GM19099 (cell line): ENCODE results near the gene CACNA1G.

ENCODE experiments used
- POLR2A ChIP-seq: IDR thresholded peaks from 3 replicates; pipeline ENCODE4 v1.6.1; 2011; ENCODE audit warnings: low read depth; ENCODE audit not compliant: insufficient read length; ENCODE audit errors: extremely low read depth

The CACNA1G gene

GRCh38 chr17:50550661-50551432, 9.7 kb upstream of the CACNA1G start:
- no peak for TF ChIP-seq POLR2A

- no peak for TF ChIP-seq POLR2A
Measured at GRCh38 chr17:50551433-50551815, 9.1 kb upstream of the CACNA1G start.

DNA sequence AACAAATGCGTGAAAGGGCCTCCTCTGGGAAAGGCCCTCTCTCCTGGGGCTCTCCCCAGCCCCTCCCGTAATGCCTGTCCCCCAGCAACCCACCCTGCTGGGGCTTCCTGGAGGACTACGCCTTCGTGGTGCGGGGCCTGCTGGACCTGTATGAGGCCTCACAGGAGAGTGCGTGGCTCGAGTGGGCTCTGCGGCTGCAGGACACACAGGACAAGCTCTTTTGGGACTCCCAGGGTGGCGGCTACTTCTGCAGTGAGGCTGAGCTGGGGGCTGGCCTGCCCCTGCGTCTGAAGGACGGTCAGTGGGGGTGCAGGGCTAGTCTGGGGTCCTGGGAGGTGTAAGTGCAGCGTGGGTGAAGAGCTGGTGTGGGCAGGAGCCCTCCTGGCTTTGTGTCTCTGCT, 8.6 kb upstream of the CACNA1G start:
- no peak for TF ChIP-seq POLR2A

DNA sequence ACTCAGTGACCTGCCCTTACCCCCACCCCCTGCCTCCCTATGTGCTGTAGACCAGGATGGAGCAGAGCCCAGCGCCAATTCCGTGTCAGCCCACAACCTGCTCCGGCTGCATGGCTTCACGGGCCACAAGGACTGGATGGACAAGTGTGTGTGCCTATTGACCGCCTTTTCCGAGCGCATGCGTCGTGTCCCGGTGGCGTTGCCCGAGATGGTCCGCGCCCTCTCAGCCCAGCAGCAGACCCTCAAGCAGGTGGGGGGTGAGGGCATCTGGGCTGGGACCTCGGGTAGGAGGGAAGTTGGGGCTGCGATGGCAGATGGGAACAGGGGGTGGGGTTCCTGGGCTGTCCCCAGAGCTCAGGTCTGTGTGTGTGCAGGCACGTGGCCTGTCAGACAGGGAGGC, 6.3 kb upstream of the CACNA1G start:
- no peak for TF ChIP-seq POLR2A

- TF ChIP-seq POLR2A = no peak
Measured at GRCh38 chr17:50556803-50557202, 3.7 kb upstream of the CACNA1G start.

GRCh38 chr17:50557630-50558029, 2.9 kb upstream of the CACNA1G start:
- no peak for TF ChIP-seq POLR2A

DNA sequence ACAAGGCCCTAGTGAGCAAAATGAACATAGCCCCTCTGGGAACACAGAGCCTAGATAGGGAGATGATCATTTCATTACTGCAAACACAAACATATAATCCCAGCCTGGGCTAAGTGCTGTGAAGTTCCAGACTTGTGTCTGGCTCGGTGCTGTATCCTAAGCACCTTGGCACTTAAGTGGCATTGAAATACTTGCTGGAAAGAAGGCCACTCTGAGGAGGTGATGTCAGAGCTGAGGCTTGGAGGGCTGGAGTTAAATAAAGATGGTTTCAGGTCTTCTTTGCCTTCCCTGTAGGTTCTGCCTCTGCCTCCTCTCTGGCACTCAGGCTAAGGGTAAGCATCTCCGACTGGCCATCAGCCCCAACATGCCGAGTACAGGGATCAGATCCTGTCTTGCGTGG, 2.4 kb upstream of the CACNA1G start:
- TF ChIP-seq POLR2A = no peak

DNA sequence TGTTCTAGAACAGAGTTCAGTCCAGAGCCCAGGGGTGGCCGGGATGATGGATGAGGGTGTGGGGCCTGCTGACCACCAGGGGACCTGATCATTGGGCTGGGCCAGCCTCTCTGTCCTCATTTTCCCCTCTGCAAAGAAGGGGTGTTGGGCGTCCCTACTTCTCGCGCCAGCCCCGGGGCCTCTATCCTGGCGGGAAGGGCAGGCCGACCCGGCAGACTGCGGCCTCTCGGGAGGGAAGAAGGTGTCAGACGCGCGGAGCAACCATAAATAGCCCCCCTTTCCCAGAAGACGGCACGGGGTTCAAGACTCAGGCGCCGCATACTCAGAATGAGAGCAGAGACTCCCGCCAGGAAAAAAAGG, 2.0 kb upstream of the CACNA1G start:
- TF ChIP-seq POLR2A = no peak

GRCh38 chr17:50558941-50559614, 1.4 kb upstream of the CACNA1G start:
- no peak for TF ChIP-seq POLR2A

GRCh38 chr17:50559674-50560184, 786 bp upstream of the CACNA1G start:
- no peak for TF ChIP-seq POLR2A

GRCh38 chr17:50560931-50561745, 623 bp downstream of the CACNA1G start:
- TF ChIP-seq POLR2A = no peak

- no peak for TF ChIP-seq POLR2A
Measured at GRCh38 chr17:50561746-50562141, 1.2 kb downstream of the CACNA1G start.

GRCh38 chr17:50562242-50563091, 2.0 kb downstream of the CACNA1G start:
- no peak for TF ChIP-seq POLR2A

DNA sequence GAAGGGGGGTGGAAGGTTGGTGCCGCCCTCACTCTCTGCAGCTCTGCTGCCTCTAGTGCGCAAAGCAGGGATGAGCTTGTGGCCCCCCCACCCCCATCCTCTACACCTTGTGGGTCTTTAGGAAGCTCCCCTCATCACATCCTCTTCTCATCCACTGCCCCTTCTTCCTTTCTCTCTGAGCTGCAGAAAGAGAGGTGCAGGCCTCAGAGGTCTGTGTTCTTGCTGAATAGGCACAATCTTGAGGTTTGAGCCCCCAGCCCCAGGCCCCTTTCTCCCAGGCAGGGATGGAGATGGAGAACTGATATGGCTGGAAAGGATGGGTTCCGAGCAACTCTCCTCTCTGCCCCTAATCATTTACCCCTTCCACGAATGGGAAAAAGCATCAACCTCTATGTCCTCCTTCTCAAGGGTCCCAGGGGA, 2.6 kb downstream of the CACNA1G start:
- no peak for TF ChIP-seq POLR2A

DNA sequence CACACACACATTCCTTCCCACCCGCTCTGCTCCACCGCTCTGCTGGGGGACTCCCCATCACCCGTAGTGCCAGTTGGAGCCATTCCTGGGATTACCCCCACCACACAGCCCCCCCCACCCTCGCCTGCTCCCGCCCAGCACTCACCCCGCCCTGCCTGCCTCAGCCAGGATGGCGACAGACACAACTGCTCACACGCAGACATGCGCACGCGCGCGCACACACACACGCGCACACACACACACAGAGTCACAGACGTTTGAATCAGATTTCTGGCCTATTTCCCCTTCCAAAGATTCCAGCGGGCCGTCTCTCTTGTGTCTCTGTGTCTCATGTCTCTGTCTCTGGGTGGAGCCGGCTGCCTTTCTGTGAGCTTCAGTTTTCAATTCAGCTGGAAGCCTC, 4.4 kb downstream of the CACNA1G start:
- no peak for TF ChIP-seq POLR2A
